Articular chondrocyte of knee joint (primary cell): ENCODE results near the gene FUT4. TPM values are rescaled to one million over a fixed set of nuclear protein-coding genes. Genes with fewer than 3 reads are reported as not detected.

Source experiments
- total RNA-seq: library from RNA; depleted of rRNA; stranded (reverse); fragments of >200 nt; gene quantifications from 2 replicates; pipeline ENCODE4 v1.2.3, GENCODE V29; 2012

Gene FUT4, protein sequence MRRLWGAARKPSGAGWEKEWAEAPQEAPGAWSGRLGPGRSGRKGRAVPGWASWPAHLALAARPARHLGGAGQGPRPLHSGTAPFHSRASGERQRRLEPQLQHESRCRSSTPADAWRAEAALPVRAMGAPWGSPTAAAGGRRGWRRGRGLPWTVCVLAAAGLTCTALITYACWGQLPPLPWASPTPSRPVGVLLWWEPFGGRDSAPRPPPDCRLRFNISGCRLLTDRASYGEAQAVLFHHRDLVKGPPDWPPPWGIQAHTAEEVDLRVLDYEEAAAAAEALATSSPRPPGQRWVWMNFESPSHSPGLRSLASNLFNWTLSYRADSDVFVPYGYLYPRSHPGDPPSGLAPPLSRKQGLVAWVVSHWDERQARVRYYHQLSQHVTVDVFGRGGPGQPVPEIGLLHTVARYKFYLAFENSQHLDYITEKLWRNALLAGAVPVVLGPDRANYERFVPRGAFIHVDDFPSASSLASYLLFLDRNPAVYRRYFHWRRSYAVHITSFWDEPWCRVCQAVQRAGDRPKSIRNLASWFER
- 10.7 and 10.8 TPM in 2 replicates for total RNA-seq

DNA sequence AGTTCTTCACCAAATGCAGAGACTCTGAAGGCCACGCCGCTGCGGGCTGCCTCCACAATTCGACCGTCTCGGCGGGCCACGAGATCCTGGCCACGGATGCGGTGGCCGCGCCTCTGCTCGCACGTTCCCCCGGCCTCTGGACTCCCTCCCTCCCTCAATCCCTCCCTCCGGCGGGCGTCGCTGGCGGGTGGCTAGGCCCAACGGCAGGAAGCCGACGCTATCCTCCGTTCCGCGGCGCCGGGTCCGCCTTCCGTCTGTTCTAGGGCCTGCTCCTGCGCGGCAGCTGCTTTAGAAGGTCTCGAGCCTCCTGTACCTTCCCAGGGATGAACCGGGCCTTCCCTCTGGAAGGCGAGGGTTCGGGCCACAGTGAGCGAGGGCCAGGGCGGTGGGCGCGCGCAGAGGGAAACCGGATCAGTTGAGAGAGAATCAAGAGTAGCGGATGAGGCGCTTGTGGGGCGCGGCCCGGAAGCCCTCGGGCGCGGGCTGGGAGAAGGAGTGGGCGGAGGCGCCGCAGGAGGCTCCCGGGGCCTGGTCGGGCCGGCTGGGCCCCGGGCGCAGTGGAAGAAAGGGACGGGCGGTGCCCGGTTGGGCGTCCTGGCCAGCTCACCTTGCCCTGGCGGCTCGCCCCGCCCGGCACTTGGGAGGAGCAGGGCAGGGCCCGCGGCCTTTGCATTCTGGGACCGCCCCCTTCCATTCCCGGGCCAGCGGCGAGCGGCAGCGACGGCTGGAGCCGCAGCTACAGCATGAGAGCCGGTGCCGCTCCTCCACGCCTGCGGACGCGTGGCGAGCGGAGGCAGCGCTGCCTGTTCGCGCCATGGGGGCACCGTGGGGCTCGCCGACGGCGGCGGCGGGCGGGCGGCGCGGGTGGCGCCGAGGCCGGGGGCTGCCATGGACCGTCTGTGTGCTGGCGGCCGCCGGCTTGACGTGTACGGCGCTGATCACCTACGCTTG lies at the start of gene FUT4:
TSS of gene FUT4 (plus strand) at position 227 of the 951 bp plus-strand sequence. CDS start at position 440, 213 bp downstream.

DNA sequence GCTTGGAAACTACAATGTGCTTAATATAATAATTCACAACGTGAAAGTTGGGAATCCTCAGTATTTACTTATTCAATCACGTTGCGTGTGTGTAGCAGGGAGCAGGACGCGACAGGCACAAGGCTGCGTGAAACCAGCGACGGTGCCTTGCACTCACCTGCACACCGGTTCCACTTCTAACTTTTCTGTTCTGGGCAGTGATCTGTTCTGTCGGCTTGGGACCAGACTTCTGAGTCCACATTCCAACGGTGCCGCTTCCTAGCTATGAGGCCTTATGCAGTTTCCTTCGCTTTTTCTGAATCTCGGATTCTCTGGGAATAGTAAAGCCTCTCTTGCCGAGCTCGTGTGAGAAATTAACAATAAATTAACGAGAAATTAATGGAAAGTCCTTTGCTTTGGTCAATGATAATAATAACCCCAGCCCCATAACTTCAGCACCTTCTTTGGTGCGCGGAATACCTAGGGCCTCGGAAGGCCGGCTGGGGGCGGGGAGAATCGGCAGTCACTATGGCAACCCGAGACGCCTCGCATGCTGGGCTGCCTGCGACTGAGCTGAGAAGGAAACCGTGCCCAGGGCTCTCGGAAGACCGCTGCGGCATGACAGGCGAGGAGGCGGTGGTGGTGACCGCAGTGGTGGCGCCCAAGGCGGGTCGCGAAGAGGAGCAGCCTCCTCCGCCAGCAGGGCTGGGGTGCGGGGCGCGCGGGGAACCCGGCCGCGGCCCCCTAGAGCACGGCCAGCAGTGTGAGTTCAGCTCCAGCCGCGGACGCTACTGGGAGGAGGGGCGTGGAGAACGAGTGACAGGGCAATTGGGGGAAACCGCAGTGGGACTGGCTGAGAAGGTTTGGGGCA lies 31.6 kb upstream of the FUT4 start, which contains the start of gene C11orf97:
TSS of gene C11orf97 (plus strand) at position 530 of the 850 bp plus-strand sequence. CDS start at position 598, 68 bp downstream.

DNA sequence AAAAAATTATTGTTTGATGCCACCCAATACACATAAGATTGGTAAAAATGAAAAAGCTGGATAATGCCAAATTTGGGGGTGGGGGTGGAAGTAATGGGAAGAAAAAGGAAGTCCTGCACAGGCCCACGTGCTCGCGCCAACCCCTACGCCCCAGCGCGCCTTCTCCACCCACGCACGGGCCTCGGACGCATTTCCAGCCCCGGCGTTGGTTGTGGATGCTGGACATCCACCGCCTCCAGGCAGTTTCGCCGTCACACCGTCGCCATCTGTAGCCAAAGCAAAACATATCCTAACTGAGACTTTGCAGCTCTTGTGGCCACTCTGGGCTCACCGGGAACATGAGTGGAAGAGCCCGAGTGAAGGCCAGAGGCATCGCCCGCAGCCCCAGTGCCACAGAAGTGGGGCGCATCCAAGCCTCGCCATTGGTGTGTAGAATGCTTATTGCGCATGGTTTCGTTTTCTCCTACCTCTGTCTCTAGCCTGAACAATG lies 23.5 kb downstream of the FUT4 start, which contains the start of gene PIWIL4:
TSS of gene PIWIL4 (plus strand) at position 188 of the 490 bp plus-strand sequence. CDS start at position 339, 151 bp downstream.

Other genes starting within 250 kb of the FUT4 start
- not detected in 2 replicates for gene IZUMO1R, start 239.3 kb upstream of the FUT4 start, total RNA-seq
- not detected in 2 replicates for gene GPR83, start 142.5 kb upstream of the FUT4 start, total RNA-seq
- gene MRE11, start 50.1 kb upstream of the FUT4 start, total RNA-seq, result 14.6 and 18.0 TPM in 2 replicates
- gene ANKRD49, start 49.9 kb upstream of the FUT4 start, total RNA-seq, result 15.4 and 17.7 TPM in 2 replicates
- not detected in 2 replicates for gene C11orf97, start 31.5 kb upstream of the FUT4 start, total RNA-seq
- 4.4 and 6.8 TPM in 2 replicates for gene PIWIL4, start 23.4 kb downstream of the FUT4 start, total RNA-seq
- 39.7 and 47.1 TPM in 2 replicates for gene AMOTL1, start 224.4 kb downstream of the FUT4 start, total RNA-seq